Measurements from ENCODE around the gene ZNF804A. TPM values are rescaled to one million over a fixed set of nuclear protein-coding genes. Genes with fewer than 3 reads are reported as not detected.

ZNF804A gene
- polyA plus RNA-seq, 4 donors, result 0.22 to 1.9 (median 0.55) TPM

- Histone ChIP-seq H3K4me1 (ENCODE audit: control insufficient read depth in 3 of 3, insufficient read depth in 2 of 3, low read depth in 1 of 3, low read length in 2 of 3) (no peaks in the 10 kb centered on the region), H3K27me3 (ENCODE audit: control insufficient read depth in 3 of 3, insufficient read depth in 3 of 3, low read length in 3 of 3) (no peaks in the 10 kb centered on the region), H3K9me3 (ENCODE audit: control insufficient read depth in 2 of 2, insufficient read depth in 1 of 2, low read depth in 1 of 2, low read length in 1 of 2) (no peaks in the 10 kb centered on the region), H3K27ac (ENCODE audit: low read depth in 1 of 3, low read length in 2 of 3) (no peak overlapping the region), H3K36me3 (ENCODE audit: control insufficient read depth in 3 of 3, insufficient read depth in 2 of 3, low read depth in 1 of 3, low read length in 3 of 3) (no peaks in the 10 kb centered on the region), H3K4me3 (ENCODE audit: low read depth in 1 of 3, low read length in 3 of 3) (no peak overlapping the region)
- DNase-seq (no peak), FAIRE-seq (no peak)
- WGBS, 3 donors, result 75 to 92% (median 87%) methylated on average over 2 of the region's 2 CpGs
Observed at GRCh38 chr2:184779777-184780176, 181.4 kb downstream of the ZNF804A start.

GRCh38 chr2:184780384-184780783 lies 182.1 kb downstream of the ZNF804A start:
- Histone ChIP-seq H3K9me3 (ENCODE audit: control insufficient read depth in 2 of 2, insufficient read depth in 1 of 2, low read depth in 1 of 2, low read length in 1 of 2) (no peaks in the 10 kb centered on the region), H3K4me3 (ENCODE audit: low read depth in 1 of 3, low read length in 3 of 3) (no peak overlapping the region), H3K27ac (ENCODE audit: low read depth in 1 of 3, low read length in 2 of 3) (no peak overlapping the region), H3K36me3 (ENCODE audit: control insufficient read depth in 3 of 3, insufficient read depth in 2 of 3, low read depth in 1 of 3, low read length in 3 of 3) (no peaks in the 10 kb centered on the region), H3K27me3 (ENCODE audit: control insufficient read depth in 3 of 3, insufficient read depth in 3 of 3, low read length in 3 of 3) (no peaks in the 10 kb centered on the region), H3K4me1 (ENCODE audit: control insufficient read depth in 3 of 3, insufficient read depth in 2 of 3, low read depth in 1 of 3, low read length in 2 of 3) (no peaks in the 10 kb centered on the region)
- FAIRE-seq (no peak), DNase-seq (no peak)
- WGBS, 3 donors, result 52 to 67% (median 61%) methylated on average over 1 of the region's 1 CpG

GRCh38 chr2:184780944-184781343 lies 182.6 kb downstream of the ZNF804A start:
- H3K9me3 ChIP-seq (ENCODE audit: control insufficient read depth in 2 of 2, insufficient read depth in 1 of 2, low read depth in 1 of 2, low read length in 1 of 2), result no peaks in the 10 kb centered on the region
- DNase-seq, result no peak
- 62 to 73% (median 72%) methylated on average over 2 of the region's 2 CpGs for WGBS, 3 donors
- H3K36me3 ChIP-seq (ENCODE audit: control insufficient read depth in 3 of 3, insufficient read depth in 2 of 3, low read depth in 1 of 3, low read length in 3 of 3), result no peaks in the 10 kb centered on the region
- H3K27ac ChIP-seq (ENCODE audit: low read depth in 1 of 3, low read length in 2 of 3), result no peak overlapping the region
- H3K27me3 ChIP-seq (ENCODE audit: control insufficient read depth in 3 of 3, insufficient read depth in 3 of 3, low read length in 3 of 3), result no peaks in the 10 kb centered on the region
- no peak for FAIRE-seq
- H3K4me3 ChIP-seq (ENCODE audit: low read depth in 1 of 3, low read length in 3 of 3), result no peak overlapping the region
- no peaks in the 10 kb centered on the region for H3K4me1 ChIP-seq (ENCODE audit: control insufficient read depth in 3 of 3, insufficient read depth in 2 of 3, low read depth in 1 of 3, low read length in 2 of 3)

DNA sequence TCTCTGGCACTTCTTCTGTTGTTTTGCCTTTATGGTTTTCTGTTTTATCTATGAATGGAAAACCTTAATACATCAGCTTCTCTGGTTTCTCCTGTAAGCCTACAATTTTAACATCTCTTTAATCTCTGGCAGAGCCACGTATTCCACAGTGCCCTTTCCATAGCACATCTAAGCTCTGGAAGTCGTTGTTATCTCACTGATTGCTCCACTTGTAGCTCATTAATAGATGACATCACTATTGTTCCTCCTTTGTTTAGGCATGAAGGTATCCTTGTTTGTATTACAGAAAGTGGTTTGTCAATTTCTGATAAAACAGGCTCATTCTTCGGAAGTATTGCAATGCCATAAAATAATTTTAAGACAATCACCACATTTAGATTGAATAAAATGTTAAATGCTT lies 185.2 kb downstream of the ZNF804A start:
- Histone ChIP-seq H3K27ac (ENCODE audit: low read depth in 1 of 3, low read length in 2 of 3) (no peak overlapping the region), H3K36me3 (ENCODE audit: control insufficient read depth in 3 of 3, insufficient read depth in 2 of 3, low read depth in 1 of 3, low read length in 3 of 3) (no peaks in the 10 kb centered on the region), H3K4me3 (ENCODE audit: low read depth in 1 of 3, low read length in 3 of 3) (no peak overlapping the region), H3K9me3 (ENCODE audit: control insufficient read depth in 2 of 2, insufficient read depth in 1 of 2, low read depth in 1 of 2, low read length in 1 of 2) (no peaks in the 10 kb centered on the region), H3K4me1 (ENCODE audit: control insufficient read depth in 3 of 3, insufficient read depth in 2 of 3, low read depth in 1 of 3, low read length in 2 of 3) (no peaks in the 10 kb centered on the region), H3K27me3 (ENCODE audit: control insufficient read depth in 3 of 3, insufficient read depth in 3 of 3, low read length in 3 of 3) (no peaks in the 10 kb centered on the region)
- WGBS, 3 donors, result 23 to 50% (median 41%) methylated on average over 3 of the region's 3 CpGs
- DNase-seq (no peak), FAIRE-seq (no peak)

DNA sequence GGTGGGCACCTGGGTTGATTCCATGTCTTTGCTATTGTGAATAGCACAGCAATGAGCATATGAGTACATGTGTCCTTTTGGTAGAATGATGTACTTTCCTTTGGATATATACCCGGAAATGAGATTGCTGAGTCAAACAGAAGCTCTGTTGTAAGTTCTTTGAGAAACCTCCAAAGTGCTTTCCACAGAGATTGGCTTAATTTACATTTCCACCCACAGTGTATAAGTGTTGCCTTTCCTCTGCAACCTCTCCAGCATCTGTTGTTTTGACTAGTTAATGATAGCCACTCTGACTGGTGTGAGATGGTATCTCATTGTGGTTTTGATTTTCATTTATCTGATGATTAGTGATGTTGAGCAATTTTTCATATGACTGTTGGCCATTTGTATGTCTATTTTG lies 194.8 kb downstream of the ZNF804A start:
- FAIRE-seq, result no peak
- H3K4me3 ChIP-seq (ENCODE audit: low read depth in 1 of 3, low read length in 3 of 3), result no peak overlapping the region
- H3K9me3 ChIP-seq (ENCODE audit: control insufficient read depth in 2 of 2, insufficient read depth in 1 of 2, low read depth in 1 of 2, low read length in 1 of 2), result peaks cover 0 to 3% of the 10 kb centered on the region in 2 donors
- WGBS, 3 donors, result 83 to 92% (median 90%) methylated on average over 1 of the region's 1 CpG
- H3K27ac ChIP-seq (ENCODE audit: low read depth in 1 of 3, low read length in 2 of 3), result no peak overlapping the region
- H3K36me3 ChIP-seq (ENCODE audit: control insufficient read depth in 3 of 3, insufficient read depth in 2 of 3, low read depth in 1 of 3, low read length in 3 of 3), result no peaks in the 10 kb centered on the region
- H3K27me3 ChIP-seq (ENCODE audit: control insufficient read depth in 3 of 3, insufficient read depth in 3 of 3, low read length in 3 of 3), result no peaks in the 10 kb centered on the region
- H3K4me1 ChIP-seq (ENCODE audit: control insufficient read depth in 3 of 3, insufficient read depth in 2 of 3, low read depth in 1 of 3, low read length in 2 of 3), result no peaks in the 10 kb centered on the region
- DNase-seq, result no peak

GRCh38 chr2:184799379-184799778 lies 201.1 kb downstream of the ZNF804A start:
- WGBS, 3 donors, result 85 to 89% (median 89%) methylated on average over 4 of the region's 4 CpGs
- no peaks in the 10 kb centered on the region for H3K4me1 ChIP-seq (ENCODE audit: control insufficient read depth in 3 of 3, insufficient read depth in 2 of 3, low read depth in 1 of 3, low read length in 2 of 3)
- no peak overlapping the region for H3K27ac ChIP-seq (ENCODE audit: low read depth in 1 of 3, low read length in 2 of 3)
- H3K4me3 ChIP-seq (ENCODE audit: low read depth in 1 of 3, low read length in 3 of 3), result no peak overlapping the region
- no peak for DNase-seq
- H3K27me3 ChIP-seq (ENCODE audit: control insufficient read depth in 3 of 3, insufficient read depth in 3 of 3, low read length in 3 of 3), result no peaks in the 10 kb centered on the region
- FAIRE-seq, result no peak
- H3K36me3 ChIP-seq (ENCODE audit: control insufficient read depth in 3 of 3, insufficient read depth in 2 of 3, low read depth in 1 of 3, low read length in 3 of 3), result no peaks in the 10 kb centered on the region
- no peaks in the 10 kb centered on the region for H3K9me3 ChIP-seq (ENCODE audit: control insufficient read depth in 2 of 2, insufficient read depth in 1 of 2, low read depth in 1 of 2, low read length in 1 of 2)

GRCh38 chr2:184814421-184814820 lies 216.1 kb downstream of the ZNF804A start:
- FAIRE-seq (no peak), DNase-seq (no peak)
- no peaks in the 10 kb centered on the region for H3K27me3 ChIP-seq (ENCODE audit: control insufficient read depth in 3 of 3, insufficient read depth in 3 of 3, low read length in 3 of 3)
- H3K9me3 ChIP-seq (ENCODE audit: control insufficient read depth in 2 of 2, insufficient read depth in 1 of 2, low read depth in 1 of 2, low read length in 1 of 2), result peaks cover 0 to 3% of the 10 kb centered on the region in 2 donors
- WGBS, 3 donors, result 61 to 78% (median 74%) methylated on average over 3 of the region's 3 CpGs
- no peak overlapping the region for H3K4me3 ChIP-seq (ENCODE audit: low read depth in 1 of 3, low read length in 3 of 3)
- no peaks in the 10 kb centered on the region for H3K36me3 ChIP-seq (ENCODE audit: control insufficient read depth in 3 of 3, insufficient read depth in 2 of 3, low read depth in 1 of 3, low read length in 3 of 3)
- H3K4me1 ChIP-seq (ENCODE audit: control insufficient read depth in 3 of 3, insufficient read depth in 2 of 3, low read depth in 1 of 3, low read length in 2 of 3), result no peaks in the 10 kb centered on the region
- H3K27ac ChIP-seq (ENCODE audit: low read depth in 1 of 3, low read length in 2 of 3), result no peak overlapping the region

DNA sequence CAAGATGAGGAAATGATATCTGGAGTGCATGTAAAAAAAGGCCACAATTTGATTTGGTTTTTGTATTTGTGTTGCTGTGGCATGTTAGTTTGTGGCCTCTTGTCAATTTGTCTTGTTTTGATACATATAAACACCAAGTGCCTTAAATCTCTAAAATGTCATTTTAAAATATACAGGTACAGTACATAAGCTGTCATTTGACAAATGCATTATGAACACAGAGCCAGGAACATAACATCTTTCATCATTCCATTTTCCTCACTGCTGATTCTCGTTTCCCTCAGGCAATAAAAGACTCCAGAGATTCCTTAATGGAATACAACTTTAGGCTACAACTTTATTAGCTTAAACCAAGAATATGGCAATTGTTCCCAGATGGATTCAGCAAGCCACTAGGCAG lies 217.5 kb downstream of the ZNF804A start:
- no peaks in the 10 kb centered on the region for H3K4me1 ChIP-seq (ENCODE audit: control insufficient read depth in 3 of 3, insufficient read depth in 2 of 3, low read depth in 1 of 3, low read length in 2 of 3)
- no peak overlapping the region for H3K27ac ChIP-seq (ENCODE audit: low read depth in 1 of 3, low read length in 2 of 3)
- DNase-seq (no peak), FAIRE-seq (no peak)
- H3K9me3 ChIP-seq (ENCODE audit: control insufficient read depth in 2 of 2, insufficient read depth in 1 of 2, low read depth in 1 of 2, low read length in 1 of 2), result peaks cover 0 to 3% of the 10 kb centered on the region in 2 donors
- no peaks in the 10 kb centered on the region for H3K27me3 ChIP-seq (ENCODE audit: control insufficient read depth in 3 of 3, insufficient read depth in 3 of 3, low read length in 3 of 3)
- 42 to 67% (median 54%) methylated on average over 1 of the region's 1 CpG for WGBS, 3 donors
- H3K4me3 ChIP-seq (ENCODE audit: low read depth in 1 of 3, low read length in 3 of 3), result no peak overlapping the region
- no peaks in the 10 kb centered on the region for H3K36me3 ChIP-seq (ENCODE audit: control insufficient read depth in 3 of 3, insufficient read depth in 2 of 3, low read depth in 1 of 3, low read length in 3 of 3)

DNA sequence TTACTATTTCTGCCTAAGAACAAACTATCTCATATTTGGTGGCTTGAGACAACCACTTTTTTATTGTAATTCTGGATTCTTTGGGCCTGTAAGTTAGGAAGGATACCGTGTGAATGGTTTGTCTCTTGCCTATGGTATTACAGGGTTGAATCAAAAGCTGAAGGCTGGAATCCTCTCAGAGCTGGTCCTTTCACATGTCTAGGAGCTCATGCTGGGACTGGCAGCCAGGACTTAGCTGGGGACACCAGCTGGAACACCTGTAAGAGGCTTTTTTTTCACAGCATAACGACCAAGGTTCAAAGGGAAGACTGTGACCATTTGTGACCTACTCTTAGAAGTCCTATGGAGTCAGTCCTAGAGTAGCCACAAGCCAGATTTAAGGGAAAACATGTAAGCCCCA lies 226.3 kb downstream of the ZNF804A start:
- Histone ChIP-seq H3K27me3 (ENCODE audit: control insufficient read depth in 3 of 3, insufficient read depth in 3 of 3, low read length in 3 of 3) (no peaks in the 10 kb centered on the region), H3K4me1 (ENCODE audit: control insufficient read depth in 3 of 3, insufficient read depth in 2 of 3, low read depth in 1 of 3, low read length in 2 of 3) (no peaks in the 10 kb centered on the region), H3K9me3 (ENCODE audit: control insufficient read depth in 2 of 2, insufficient read depth in 1 of 2, low read depth in 1 of 2, low read length in 1 of 2) (no peaks in the 10 kb centered on the region), H3K36me3 (ENCODE audit: control insufficient read depth in 3 of 3, insufficient read depth in 2 of 3, low read depth in 1 of 3, low read length in 3 of 3) (no peaks in the 10 kb centered on the region), H3K27ac (ENCODE audit: low read depth in 1 of 3, low read length in 2 of 3) (no peak overlapping the region), H3K4me3 (ENCODE audit: low read depth in 1 of 3, low read length in 3 of 3) (no peak overlapping the region)
- no peak for DNase-seq
- no peak for FAIRE-seq
- 48 to 54% (median 48%) methylated on average over 2 of the region's 2 CpGs for WGBS, 3 donors

Measured in small intestine (tissue), 7 donors.